ENCODE data around the gene HOXB9. TPM values are rescaled to one million over a fixed set of nuclear protein-coding genes. Genes with fewer than 3 reads are reported as not detected.

HOXB9 gene
- total RNA-seq, 2 experiments from 2014 or later: not detected

DNA sequence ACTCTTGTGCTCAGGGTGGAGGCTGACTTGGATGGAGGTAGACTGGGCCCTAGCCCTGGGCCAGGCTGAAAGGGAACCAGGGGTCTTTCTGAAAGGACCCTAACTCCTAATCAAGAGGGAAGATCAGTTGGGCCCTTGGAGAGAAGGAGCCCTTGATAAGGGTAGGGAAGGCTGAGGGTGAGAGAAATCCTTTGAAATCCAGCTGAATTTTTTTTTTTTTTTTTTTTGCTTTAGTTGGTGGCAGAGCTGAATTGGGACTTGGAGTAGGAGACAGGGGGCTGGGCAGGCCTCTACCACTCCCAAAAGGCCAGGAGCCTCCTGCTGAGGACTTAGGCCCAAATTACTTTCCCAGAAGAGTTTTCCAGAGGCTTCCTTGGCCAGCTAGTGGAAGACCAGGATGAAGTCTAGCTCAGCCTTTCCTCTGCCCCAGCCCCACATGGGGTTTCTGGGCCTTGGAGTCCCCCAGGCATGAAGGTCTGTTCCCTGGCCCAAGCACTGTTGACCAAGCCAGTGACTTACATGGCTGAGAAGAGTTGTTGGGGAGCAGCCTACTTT is 35.5 kb downstream of the HOXB9 start:
- POLR2A ChIA-PET: interaction anchor here (0.6 kb wide), 1 partner anchor 233 kb away, joined by 3 read pairs; no protein-coding TSS in a partner anchor
- H4K20me1 ChIP-seq (ENCODE audit: insufficient read depth, low read length): no peaks in the 10 kb centered on the region
- CTCF ChIA-PET (ENCODE audit: unreplicated experiment): no interaction called here
- H3K4me2 ChIP-seq (ENCODE audit: low read length): no peak overlapping the region
- H3K9me2 ChIP-seq (ENCODE audit: insufficient read depth, low read length): no peaks in the 10 kb centered on the region
- BruUV-seq (replicated peaks): no TSS peak
- H3K4me3 ChIP-seq (ENCODE audit: low read depth, low read length, poor library complexity, severe bottlenecking): no peak overlapping the region
- H3K4me1 ChIP-seq (ENCODE audit: insufficient read depth, low read length, poor library complexity, severe bottlenecking): peaks cover 25% of the 10 kb centered on the region
- H3K79me2 ChIP-seq (ENCODE audit: insufficient read depth, low read depth, low read length): no peaks in the 10 kb centered on the region
- TF ChIP-seq EZH2phosphoT487 (IDR thresholded peaks at IDR 0.05; ENCODE audit: borderline replicate concordance, low read depth, low read length): no peak
- TF ChIP-seq, protein P1, sequence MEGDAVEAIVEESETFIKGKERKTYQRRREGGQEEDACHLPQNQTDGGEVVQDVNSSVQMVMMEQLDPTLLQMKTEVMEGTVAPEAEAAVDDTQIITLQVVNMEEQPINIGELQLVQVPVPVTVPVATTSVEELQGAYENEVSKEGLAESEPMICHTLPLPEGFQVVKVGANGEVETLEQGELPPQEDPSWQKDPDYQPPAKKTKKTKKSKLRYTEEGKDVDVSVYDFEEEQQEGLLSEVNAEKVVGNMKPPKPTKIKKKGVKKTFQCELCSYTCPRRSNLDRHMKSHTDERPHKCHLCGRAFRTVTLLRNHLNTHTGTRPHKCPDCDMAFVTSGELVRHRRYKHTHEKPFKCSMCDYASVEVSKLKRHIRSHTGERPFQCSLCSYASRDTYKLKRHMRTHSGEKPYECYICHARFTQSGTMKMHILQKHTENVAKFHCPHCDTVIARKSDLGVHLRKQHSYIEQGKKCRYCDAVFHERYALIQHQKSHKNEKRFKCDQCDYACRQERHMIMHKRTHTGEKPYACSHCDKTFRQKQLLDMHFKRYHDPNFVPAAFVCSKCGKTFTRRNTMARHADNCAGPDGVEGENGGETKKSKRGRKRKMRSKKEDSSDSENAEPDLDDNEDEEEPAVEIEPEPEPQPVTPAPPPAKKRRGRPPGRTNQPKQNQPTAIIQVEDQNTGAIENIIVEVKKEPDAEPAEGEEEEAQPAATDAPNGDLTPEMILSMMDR (conservative IDR thresholded peaks at IDR 0.05; ENCODE audit: low read length): no peak
- DNase-seq (ENCODE audit: low spot score): no peak
- intact Hi-C loops (cut with micrococcal nuclease; ENCODE audit: unreplicated experiment): loop anchor here (10.0 kb wide), 1 partner anchor 326 kb away; no protein-coding TSS in a partner anchor
- no peaks in the 10 kb centered on the region for H3K36me3 ChIP-seq (ENCODE audit: insufficient read depth, low read length)
- H3K27ac ChIP-seq (ENCODE audit: low read depth, low read length, poor library complexity, severe bottlenecking): no peak overlapping the region
- no peaks in the 10 kb centered on the region for H3K9me3 ChIP-seq (ENCODE audit: low read length)
- no peak overlapping the region for H2AFZ ChIP-seq (ENCODE audit: low read length)

DNA sequence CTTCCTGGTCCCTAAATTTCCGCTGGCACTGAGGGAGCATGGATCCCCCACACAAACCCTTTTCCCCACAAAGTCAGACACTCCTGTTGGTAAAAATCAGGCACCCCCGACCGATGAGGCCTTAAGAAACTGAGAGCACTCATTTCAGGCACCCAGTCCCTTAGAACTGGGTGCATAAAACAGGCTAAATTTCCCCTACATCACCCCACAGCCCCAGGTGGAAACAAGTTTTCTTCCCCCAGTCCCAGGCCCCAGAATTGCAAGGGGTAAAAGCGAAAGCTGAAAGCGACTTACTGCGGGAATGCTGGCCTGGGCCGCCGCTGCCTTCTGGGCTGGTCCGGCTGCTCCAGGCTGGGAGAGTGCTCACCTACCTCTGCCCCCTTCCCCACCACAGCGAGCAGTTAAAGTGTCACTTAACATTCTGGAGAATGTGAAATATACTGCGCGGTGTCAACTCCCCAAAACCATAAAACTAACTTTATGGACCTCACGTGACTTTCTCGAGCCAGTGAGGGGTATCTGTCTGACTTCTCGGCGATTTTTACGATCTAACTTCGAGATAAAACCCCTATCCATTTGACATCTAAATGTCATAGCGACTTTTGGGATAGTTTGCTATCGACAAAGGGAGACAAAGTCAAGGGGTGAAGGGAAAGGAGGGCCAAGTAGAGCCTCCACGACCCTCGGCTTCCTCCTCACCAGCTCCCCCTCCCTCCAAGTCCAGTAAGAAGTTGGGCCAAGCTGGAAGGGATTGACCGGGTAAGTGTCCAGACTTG is 36.1 kb downstream of the HOXB9 start, which contains the start of gene HOXB3:
Gene HOXB3, minus strand, starts transcription at position 411 of the 776 bp plus-strand sequence. CDS start 37,767 bp downstream, outside the sequence.
- ChIA-PET CTCF (ENCODE audit: unreplicated experiment) (no interaction called here), POLR2A (no interaction called here)
- Histone ChIP-seq H3K27ac (ENCODE audit: low read depth, low read length, poor library complexity, severe bottlenecking) (no peak within 1 kb of the TSS), H4K20me1 (ENCODE audit: insufficient read depth, low read length) (no peaks in the 10 kb centered on the region), H3K36me3 (ENCODE audit: insufficient read depth, low read length) (no peaks in the 10 kb centered on the region), H3K4me2 (ENCODE audit: low read length) (no peak within 1 kb of the TSS), H2AFZ (ENCODE audit: low read length) (no peak within 1 kb of the TSS), H3K9me3 (ENCODE audit: low read length) (no peaks in the 10 kb centered on the region), H3K9me2 (ENCODE audit: insufficient read depth, low read length) (no peaks in the 10 kb centered on the region), H3K4me1 (ENCODE audit: insufficient read depth, low read length, poor library complexity, severe bottlenecking) (peaks cover 29% of the 10 kb centered on the region), H3K79me2 (ENCODE audit: insufficient read depth, low read depth, low read length) (no peaks in the 10 kb centered on the region), H3K4me3 (ENCODE audit: low read depth, low read length, poor library complexity, severe bottlenecking) (no peak within 1 kb of the TSS)
- intact Hi-C loops (cut with micrococcal nuclease; ENCODE audit: unreplicated experiment): loop anchor here (10.0 kb wide), 1 partner anchor 325 kb away; no protein-coding TSS in a partner anchor
- BruUV-seq (replicated peaks): no TSS peak
- TF ChIP-seq, protein P1 (conservative IDR thresholded peaks at IDR 0.05; ENCODE audit: low read length): no peak
- TF ChIP-seq EZH2phosphoT487 (IDR thresholded peaks at IDR 0.05; ENCODE audit: borderline replicate concordance, low read depth, low read length): no peak
- no peak for DNase-seq (ENCODE audit: low spot score)
